ENCODE data around the gene EHD4.

EHD4 gene

DNA sequence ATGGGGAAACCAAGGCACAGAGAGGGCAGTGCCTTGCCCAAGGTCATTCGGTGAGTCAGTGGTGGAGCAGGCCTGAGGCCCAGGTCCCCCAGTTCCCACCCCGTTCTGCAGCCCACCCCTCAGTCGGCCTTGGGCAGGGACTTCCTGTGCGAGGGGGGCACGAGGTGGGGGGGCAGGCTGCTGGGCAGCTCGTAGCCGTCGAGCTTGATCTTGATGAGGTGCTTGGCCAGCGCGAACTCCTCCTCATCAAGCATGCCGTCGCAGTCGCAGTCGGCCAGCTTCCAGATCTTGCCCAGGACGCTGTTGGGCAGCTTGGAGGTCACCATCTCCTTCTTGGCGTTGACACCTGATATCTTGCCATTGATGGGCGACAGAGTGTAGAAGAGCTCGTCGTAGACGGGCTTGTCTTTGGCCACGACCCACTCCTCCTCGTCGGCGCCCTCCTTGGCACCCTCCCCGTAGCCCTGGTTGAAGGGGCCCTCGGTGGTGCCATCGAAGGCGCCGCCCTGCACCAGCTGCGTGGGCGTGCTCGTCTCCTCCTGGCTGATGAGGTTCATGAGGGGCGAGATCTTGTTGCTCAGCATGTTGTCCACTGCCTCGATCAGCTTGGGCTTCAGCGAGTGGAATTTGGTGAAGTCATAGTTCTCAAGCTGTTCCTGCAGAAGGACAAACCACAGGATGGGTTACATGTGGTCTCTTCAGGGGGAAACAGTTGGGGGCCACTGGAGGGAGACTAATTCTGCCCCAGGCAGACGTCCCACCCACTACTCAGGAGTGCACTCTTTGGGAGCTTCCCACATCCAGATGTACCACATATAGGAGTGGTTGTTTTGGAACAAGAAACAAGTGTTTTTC is 71.6 kb downstream of the EHD4 start:
- Histone ChIP-seq H3K4me3 (ENCODE audit: low read depth, low read length) (no peak overlapping the region), H3K4me1 (ENCODE audit: control insufficient read depth, insufficient read depth, low read length) (no peaks in the 10 kb centered on the region; the same call in 1 of the 2 replicates), H3K9ac (ENCODE audit: low read depth, low read length) (no peak overlapping the region), H3K36me3 (ENCODE audit: control insufficient read depth, insufficient read depth, low read length) (peaks cover 23% of the 10 kb centered on the region), H3K27ac (ENCODE audit: low read depth, low read length) (no peak overlapping the region), H3K27me3 (ENCODE audit: control insufficient read depth, insufficient read depth, low read length) (no peaks in the 10 kb centered on the region), H3K9me3 (ENCODE audit: control insufficient read depth, insufficient read depth, low read length) (no peaks in the 10 kb centered on the region)

GRCh38 chr15:41899854-41900442 is 72.4 kb downstream of the EHD4 start:
- Histone ChIP-seq H3K9ac (ENCODE audit: low read depth, low read length) (no peak overlapping the region), H3K27ac (ENCODE audit: low read depth, low read length) (no peak overlapping the region), H3K27me3 (ENCODE audit: control insufficient read depth, insufficient read depth, low read length) (no peaks in the 10 kb centered on the region), H3K36me3 (ENCODE audit: control insufficient read depth, insufficient read depth, low read length) (peaks cover 23% of the 10 kb centered on the region), H3K4me1 (ENCODE audit: control insufficient read depth, insufficient read depth, low read length) (no peaks in the 10 kb centered on the region; the same call in 1 of the 2 replicates), H3K9me3 (ENCODE audit: control insufficient read depth, insufficient read depth, low read length) (no peaks in the 10 kb centered on the region), H3K4me3 (ENCODE audit: low read depth, low read length) (no peak overlapping the region)

DNA sequence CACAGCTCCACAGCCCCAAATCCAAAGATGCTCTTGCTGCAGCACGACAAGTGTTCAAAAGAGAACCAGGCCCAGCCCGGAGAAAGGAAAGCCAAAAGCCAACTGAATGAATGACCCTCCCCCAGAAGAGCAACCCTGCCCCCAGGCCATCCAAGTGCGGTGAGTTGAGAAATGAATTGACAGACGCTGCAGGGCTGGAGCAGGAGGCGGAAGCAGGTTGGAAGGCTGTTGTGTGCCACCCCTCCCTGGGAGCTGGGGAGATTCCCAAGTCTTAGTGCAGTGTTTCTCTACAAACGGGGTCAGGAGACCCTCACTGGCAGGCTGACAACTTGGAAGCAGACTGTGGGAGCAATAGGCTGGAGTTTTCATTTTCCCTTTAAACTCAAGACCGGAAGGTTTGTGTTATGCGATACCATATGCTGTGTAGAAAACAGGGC is 75.0 kb downstream of the EHD4 start:
- H3K27ac ChIP-seq (ENCODE audit: low read depth, low read length) = no peak overlapping the region
- no peaks in the 10 kb centered on the region for H3K27me3 ChIP-seq (ENCODE audit: control insufficient read depth, insufficient read depth, low read length)
- H3K4me3 ChIP-seq (ENCODE audit: low read depth, low read length) = no peak overlapping the region
- no peaks in the 10 kb centered on the region for H3K9me3 ChIP-seq (ENCODE audit: control insufficient read depth, insufficient read depth, low read length)
- peaks cover 20% of the 10 kb centered on the region for H3K36me3 ChIP-seq (ENCODE audit: control insufficient read depth, insufficient read depth, low read length)
- no peak overlapping the region for H3K9ac ChIP-seq (ENCODE audit: low read depth, low read length)
- no peaks in the 10 kb centered on the region for H3K4me1 ChIP-seq (ENCODE audit: control insufficient read depth, insufficient read depth, low read length)

GRCh38 chr15:41896566-41896965 is 75.8 kb downstream of the EHD4 start:
- Histone ChIP-seq H3K27me3 (ENCODE audit: control insufficient read depth, insufficient read depth, low read length) (no peaks in the 10 kb centered on the region), H3K9ac (ENCODE audit: low read depth, low read length) (no peak overlapping the region), H3K9me3 (ENCODE audit: control insufficient read depth, insufficient read depth, low read length) (no peaks in the 10 kb centered on the region), H3K27ac (ENCODE audit: low read depth, low read length) (no peak overlapping the region), H3K4me3 (ENCODE audit: low read depth, low read length) (no peak overlapping the region), H3K36me3 (ENCODE audit: control insufficient read depth, insufficient read depth, low read length) (peaks cover 20% of the 10 kb centered on the region), H3K4me1 (ENCODE audit: control insufficient read depth, insufficient read depth, low read length) (no peaks in the 10 kb centered on the region)

- Histone ChIP-seq H3K36me3 (ENCODE audit: control insufficient read depth, insufficient read depth, low read length) (peaks cover 18% of the 10 kb centered on the region), H3K9me3 (ENCODE audit: control insufficient read depth, insufficient read depth, low read length) (no peaks in the 10 kb centered on the region), H3K4me1 (ENCODE audit: control insufficient read depth, insufficient read depth, low read length) (no peaks in the 10 kb centered on the region), H3K27me3 (ENCODE audit: control insufficient read depth, insufficient read depth, low read length) (no peaks in the 10 kb centered on the region), H3K27ac (ENCODE audit: low read depth, low read length) (no peak overlapping the region), H3K9ac (ENCODE audit: low read depth, low read length) (no peak overlapping the region), H3K4me3 (ENCODE audit: low read depth, low read length) (no peak overlapping the region)
Measured at GRCh38 chr15:41895957-41896356, 76.4 kb downstream of the EHD4 start.

- Histone ChIP-seq H3K36me3 (ENCODE audit: control insufficient read depth, insufficient read depth, low read length) (peaks cover 13% of the 10 kb centered on the region), H3K27me3 (ENCODE audit: control insufficient read depth, insufficient read depth, low read length) (no peaks in the 10 kb centered on the region), H3K9me3 (ENCODE audit: control insufficient read depth, insufficient read depth, low read length) (no peaks in the 10 kb centered on the region), H3K4me1 (ENCODE audit: control insufficient read depth, insufficient read depth, low read length) (no peaks in the 10 kb centered on the region), H3K27ac (ENCODE audit: low read depth, low read length) (no peak overlapping the region), H3K9ac (ENCODE audit: low read depth, low read length) (no peak overlapping the region), H3K4me3 (ENCODE audit: low read depth, low read length) (no peak overlapping the region)
Measured at GRCh38 chr15:41895491-41895890, 76.9 kb downstream of the EHD4 start.

GRCh38 chr15:41894791-41895463 is 77.4 kb downstream of the EHD4 start:
- Histone ChIP-seq H3K9ac (ENCODE audit: low read depth, low read length) (no peak overlapping the region), H3K9me3 (ENCODE audit: control insufficient read depth, insufficient read depth, low read length) (no peaks in the 10 kb centered on the region), H3K27ac (ENCODE audit: low read depth, low read length) (no peak overlapping the region), H3K4me1 (ENCODE audit: control insufficient read depth, insufficient read depth, low read length) (no peaks in the 10 kb centered on the region), H3K4me3 (ENCODE audit: low read depth, low read length) (no peak overlapping the region), H3K36me3 (ENCODE audit: control insufficient read depth, insufficient read depth, low read length) (peaks cover 13% of the 10 kb centered on the region), H3K27me3 (ENCODE audit: control insufficient read depth, insufficient read depth, low read length) (no peaks in the 10 kb centered on the region)

DNA sequence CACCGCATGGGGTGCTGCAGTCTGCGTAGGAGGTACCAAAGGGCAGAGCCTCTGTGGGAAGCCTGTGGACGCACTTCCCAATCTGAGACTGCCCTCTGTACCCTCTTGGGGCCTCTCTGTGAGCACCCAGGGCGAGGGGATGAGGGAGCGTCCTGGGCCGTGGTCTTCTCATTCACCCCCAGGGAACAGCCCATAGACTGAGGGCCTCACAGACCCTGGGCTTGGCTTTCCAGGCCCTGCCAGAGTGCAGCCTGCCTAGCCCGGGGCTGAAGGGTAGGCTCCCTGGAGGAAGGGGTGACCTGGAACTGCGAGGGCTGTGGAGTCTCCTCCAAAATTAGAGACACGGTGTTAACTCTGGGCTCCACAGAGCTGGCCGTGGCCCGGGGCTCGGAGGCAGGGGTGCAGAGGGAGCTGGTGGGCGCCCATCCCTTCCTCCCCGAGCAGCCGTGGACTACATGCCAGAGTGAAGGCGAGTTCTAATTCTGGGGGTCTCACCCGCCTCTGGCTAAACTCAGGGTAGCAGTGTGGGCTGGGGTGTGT is 78.0 kb downstream of the EHD4 start:
- peaks cover 7% of the 10 kb centered on the region for H3K36me3 ChIP-seq (ENCODE audit: control insufficient read depth, insufficient read depth, low read length)
- H3K4me1 ChIP-seq (ENCODE audit: control insufficient read depth, insufficient read depth, low read length) = no peaks in the 10 kb centered on the region
- H3K27me3 ChIP-seq (ENCODE audit: control insufficient read depth, insufficient read depth, low read length) = no peaks in the 10 kb centered on the region
- no peak overlapping the region for H3K4me3 ChIP-seq (ENCODE audit: low read depth, low read length)
- H3K9me3 ChIP-seq (ENCODE audit: control insufficient read depth, insufficient read depth, low read length) = no peaks in the 10 kb centered on the region
- H3K27ac ChIP-seq (ENCODE audit: low read depth, low read length) = no peak overlapping the region
- no peak overlapping the region for H3K9ac ChIP-seq (ENCODE audit: low read depth, low read length)

- Histone ChIP-seq H3K4me1 (ENCODE audit: control insufficient read depth, insufficient read depth, low read length) (no peaks in the 10 kb centered on the region), H3K9me3 (ENCODE audit: control insufficient read depth, insufficient read depth, low read length) (no peaks in the 10 kb centered on the region), H3K27me3 (ENCODE audit: control insufficient read depth, insufficient read depth, low read length) (no peaks in the 10 kb centered on the region), H3K9ac (ENCODE audit: low read depth, low read length) (no peak within 1 kb of the TSS), H3K4me3 (ENCODE audit: low read depth, low read length) (no peak within 1 kb of the TSS), H3K27ac (ENCODE audit: low read depth, low read length) (no peak within 1 kb of the TSS), H3K36me3 (ENCODE audit: control insufficient read depth, insufficient read depth, low read length) (0 out of 2 replicates have a peak, but pooled peaks cover under 1% of the 10 kb centered on the region)
Measured at GRCh38 chr15:41893422-41894250, 78.7 kb downstream of the EHD4 start, which contains the start of gene SPTBN5. SPTBN5 (minus strand) TSS chr15:41894053; CDS start chr15:41893497, 556 bp downstream.

GRCh38 chr15:41892621-41893421 is 79.5 kb downstream of the EHD4 start:
- H3K9ac ChIP-seq (ENCODE audit: low read depth, low read length) = no peak overlapping the region
- no peak overlapping the region for H3K27ac ChIP-seq (ENCODE audit: low read depth, low read length)
- H3K4me3 ChIP-seq (ENCODE audit: low read depth, low read length) = no peak overlapping the region

More at GRCh38 chr15:41892621-41893421, 79.5 kb downstream of the EHD4 start:
- H3K9me3 ChIP-seq (ENCODE audit: control insufficient read depth, insufficient read depth, low read length) = no peaks in the 10 kb centered on the region
- no peaks in the 10 kb centered on the region for H3K36me3 ChIP-seq (ENCODE audit: control insufficient read depth, insufficient read depth, low read length)
- H3K4me1 ChIP-seq (ENCODE audit: control insufficient read depth, insufficient read depth, low read length) = no peaks in the 10 kb centered on the region
- H3K27me3 ChIP-seq (ENCODE audit: control insufficient read depth, insufficient read depth, low read length) = no peaks in the 10 kb centered on the region
